GM19452 (cell line): ENCODE data around the gene RHBDL1.
"Not testable (repeated sequence)": the region's sequence is repeated elsewhere in the genome, so short reads cannot be mapped to it uniquely, and the experiment has no call there.

Experiments used
- ATAC-seq: cut with Tn5 transposase; IDR thresholded peaks from one replicate; pipeline ENCODE4 v1.9.1; 2021; ENCODE audit not compliant: unreplicated experiment

Gene RHBDL1

GRCh38 chr16:704552-705380 lies 29.3 kb downstream of the RHBDL1 start:
- no peak for ATAC-seq

- no peak for ATAC-seq
These were observed 30.1 kb downstream of the RHBDL1 start, which contains the start of gene FBXL16 for GRCh38 chr16:705431-706188. TSS of gene FBXL16 (minus strand) at chr16:705801. CDS start at chr16:697405, 8,396 bp downstream.

GRCh38 chr16:706189-707061 lies 31.0 kb downstream of the RHBDL1 start:
- ATAC-seq: no peak

- no peak for ATAC-seq
These were observed 31.6 kb downstream of the RHBDL1 start for GRCh38 chr16:707062-707538.

GRCh38 chr16:708019-708418 lies 32.5 kb downstream of the RHBDL1 start:
- no peak for ATAC-seq

- no peak for ATAC-seq
These were observed 33.5 kb downstream of the RHBDL1 start for GRCh38 chr16:708959-709358.

- ATAC-seq: no peak
These were observed 34.4 kb downstream of the RHBDL1 start for GRCh38 chr16:709566-710499.

GRCh38 chr16:710500-711075 lies 35.1 kb downstream of the RHBDL1 start:
- ATAC-seq: no peak

GRCh38 chr16:711084-711483 lies 35.6 kb downstream of the RHBDL1 start:
- ATAC-seq: no peak

GRCh38 chr16:711548-712320 lies 36.3 kb downstream of the RHBDL1 start:
- ATAC-seq: no peak

- not testable (repeated sequence) for ATAC-seq
These were observed 37.3 kb downstream of the RHBDL1 start for GRCh38 chr16:712740-713250.

- ATAC-seq: no peak
These were observed 38.6 kb downstream of the RHBDL1 start for GRCh38 chr16:714079-714478.

- peak; percentile 83 for ATAC-seq
These were observed 39.3 kb downstream of the RHBDL1 start, which contains the start of gene METRN for GRCh38 chr16:714558-715476. TSS of gene METRN (plus strand) at chr16:715118. CDS start at chr16:715290, 172 bp downstream.

GRCh38 chr16:715477-716199 lies 40.2 kb downstream of the RHBDL1 start:
- no peak for ATAC-seq

GRCh38 chr16:716200-716568 lies 40.7 kb downstream of the RHBDL1 start:
- ATAC-seq: no peak

GRCh38 chr16:716768-717325 lies 41.4 kb downstream of the RHBDL1 start:
- no peak for ATAC-seq
